ENCODE measurements around the gene ATG14.
"Not testable (repeated sequence)": the region's sequence is repeated elsewhere in the genome, so short reads cannot be mapped to it uniquely, and the experiment has no call there.

The ATG14 gene

GRCh38 chr14:55386037-55386808 is 25.4 kb downstream of the ATG14 start:
- peak; percentile 10 for DNase-seq (ENCODE audit: low spot score)

GRCh38 chr14:55384536-55384935 is 27.1 kb downstream of the ATG14 start:
- no peak for DNase-seq (ENCODE audit: low spot score)

GRCh38 chr14:55383541-55384140 is 28.0 kb downstream of the ATG14 start:
- DNase-seq (ENCODE audit: low spot score): no peak

- not testable (repeated sequence) for DNase-seq (ENCODE audit: low spot score)
Observed at GRCh38 chr14:55383056-55383466, 28.6 kb downstream of the ATG14 start.

- no peak for DNase-seq (ENCODE audit: low spot score)
Observed at GRCh38 chr14:55382483-55382882, 29.1 kb downstream of the ATG14 start.

GRCh38 chr14:55381561-55381960 is 30.1 kb downstream of the ATG14 start:
- no peak for DNase-seq (ENCODE audit: low spot score)

GRCh38 chr14:55381040-55381439 is 30.6 kb downstream of the ATG14 start:
- no peak for DNase-seq (ENCODE audit: low spot score)

GRCh38 chr14:55377236-55377635 is 34.4 kb downstream of the ATG14 start:
- no peak for DNase-seq (ENCODE audit: low spot score)

- no peak for DNase-seq (ENCODE audit: low spot score)
Observed at GRCh38 chr14:55374771-55375170, 36.9 kb downstream of the ATG14 start.

- DNase-seq (ENCODE audit: low spot score): peak; percentile 58
Observed at GRCh38 chr14:55373784-55374705, 37.6 kb downstream of the ATG14 start.

GRCh38 chr14:55372825-55373224 is 38.8 kb downstream of the ATG14 start:
- DNase-seq (ENCODE audit: low spot score): no peak

GRCh38 chr14:55372423-55372822 is 39.2 kb downstream of the ATG14 start:
- no peak for DNase-seq (ENCODE audit: low spot score)

- DNase-seq (ENCODE audit: low spot score): no peak
Observed at GRCh38 chr14:55370883-55371455, 40.7 kb downstream of the ATG14 start.

GRCh38 chr14:55366271-55366670 is 45.4 kb downstream of the ATG14 start:
- DNase-seq (ENCODE audit: low spot score): no peak

- DNase-seq (ENCODE audit: low spot score): no peak
Observed at GRCh38 chr14:55361190-55361589, 50.4 kb downstream of the ATG14 start.

- no peak for DNase-seq (ENCODE audit: low spot score)
Observed at GRCh38 chr14:55359307-55359706, 52.3 kb downstream of the ATG14 start.

GRCh38 chr14:55356913-55357312 is 54.7 kb downstream of the ATG14 start:
- no peak for DNase-seq (ENCODE audit: low spot score)

- no peak for DNase-seq (ENCODE audit: low spot score)
Observed at GRCh38 chr14:55355922-55356321, 55.7 kb downstream of the ATG14 start.

GRCh38 chr14:55354500-55354899 is 57.1 kb downstream of the ATG14 start:
- DNase-seq (ENCODE audit: low spot score): peak; percentile 75

GRCh38 chr14:55353686-55354467 is 57.8 kb downstream of the ATG14 start:
- peak; percentile 17 for DNase-seq (ENCODE audit: low spot score)

- DNase-seq (ENCODE audit: low spot score): no peak
Observed at GRCh38 chr14:55352201-55352600, 59.4 kb downstream of the ATG14 start.

Measured in CD4-positive, alpha-beta T cell treated with Interleukin-6 at 100 ng/mL for 8 hours (primary cell).